GM21360 (cell line): ENCODE results near the gene SBNO2.

Experiments used
- ATAC-seq: cut with Tn5 transposase; IDR thresholded peaks from one replicate; pipeline ENCODE4 v1.9.1; 2021; ENCODE audit warnings: mild to moderate bottlenecking, moderate library complexity; ENCODE audit not compliant: unreplicated experiment

Gene SBNO2

GRCh38 chr19:1108291-1109031, 65.6 kb downstream of the SBNO2 start:
- ATAC-seq = no peak

DNA sequence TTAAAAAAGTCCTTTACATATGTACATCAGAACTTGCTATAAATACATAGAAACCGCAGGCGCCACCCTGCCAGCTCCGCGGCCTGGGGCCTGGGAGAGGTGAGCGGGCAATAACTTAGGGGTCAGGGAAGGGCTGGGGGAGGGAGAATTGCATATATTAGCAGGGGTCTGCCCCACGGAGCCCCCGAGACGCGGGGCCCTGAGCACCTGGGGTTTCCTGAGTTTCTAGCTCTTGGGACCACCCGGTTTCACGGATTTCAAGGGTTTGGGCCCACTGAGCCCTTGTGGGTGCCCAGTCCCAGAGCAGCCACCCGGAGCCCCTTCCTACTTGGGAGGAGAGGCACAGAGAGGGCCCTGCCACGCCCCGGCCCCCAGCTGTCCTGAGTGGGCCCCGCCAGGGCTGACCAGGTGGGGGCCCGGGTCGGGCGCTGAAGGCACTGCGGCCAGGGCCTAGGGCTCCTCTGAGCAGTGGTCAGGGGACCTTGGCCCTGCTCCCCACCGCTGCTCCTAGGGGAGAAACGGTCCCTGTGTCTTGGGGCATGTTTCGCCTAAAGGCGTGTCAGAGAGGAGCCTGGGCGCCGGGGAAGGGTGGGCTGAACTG, 66.3 kb downstream of the SBNO2 start:
- ATAC-seq = no peak

DNA sequence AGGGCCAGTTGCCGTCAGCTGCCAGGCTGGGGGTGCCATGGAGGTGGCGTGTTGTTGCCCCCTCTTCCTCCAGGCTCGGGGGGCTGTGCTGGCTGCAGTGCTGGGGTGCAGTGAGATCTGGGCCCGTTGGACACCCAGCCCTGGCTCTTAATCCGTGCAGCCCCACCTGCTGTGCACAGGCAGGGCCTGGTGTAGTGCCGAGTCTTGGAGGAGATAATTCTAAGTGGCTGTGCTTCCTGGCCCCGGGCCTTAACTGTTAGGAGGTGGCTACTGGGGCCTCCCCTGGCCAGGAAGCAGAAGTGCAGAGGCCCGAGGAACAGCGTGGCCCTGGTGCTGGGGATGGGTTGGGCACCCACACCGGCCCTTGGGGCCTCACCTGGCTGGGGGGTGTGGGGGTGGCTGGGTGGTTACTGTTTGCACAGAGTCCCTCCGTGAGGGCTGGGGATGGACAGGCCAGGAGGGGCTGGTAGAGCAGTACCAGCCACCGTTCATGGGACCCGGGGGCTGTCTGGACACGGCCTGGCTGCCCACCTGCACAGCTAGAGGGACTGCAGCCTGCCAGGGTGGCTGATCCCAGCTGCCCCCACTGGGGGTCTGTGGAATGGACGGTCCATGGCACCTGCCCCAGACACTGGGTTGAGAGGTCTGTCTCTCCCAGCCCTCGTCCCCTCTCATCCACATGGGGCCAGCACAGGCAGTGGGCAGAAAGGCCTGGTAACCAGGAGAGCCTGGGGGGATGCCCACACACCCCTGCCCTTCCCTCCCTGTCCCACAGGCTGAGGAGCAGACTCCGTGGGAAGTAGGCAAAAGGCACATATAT, 67.0 kb downstream of the SBNO2 start:
- no peak for ATAC-seq

DNA sequence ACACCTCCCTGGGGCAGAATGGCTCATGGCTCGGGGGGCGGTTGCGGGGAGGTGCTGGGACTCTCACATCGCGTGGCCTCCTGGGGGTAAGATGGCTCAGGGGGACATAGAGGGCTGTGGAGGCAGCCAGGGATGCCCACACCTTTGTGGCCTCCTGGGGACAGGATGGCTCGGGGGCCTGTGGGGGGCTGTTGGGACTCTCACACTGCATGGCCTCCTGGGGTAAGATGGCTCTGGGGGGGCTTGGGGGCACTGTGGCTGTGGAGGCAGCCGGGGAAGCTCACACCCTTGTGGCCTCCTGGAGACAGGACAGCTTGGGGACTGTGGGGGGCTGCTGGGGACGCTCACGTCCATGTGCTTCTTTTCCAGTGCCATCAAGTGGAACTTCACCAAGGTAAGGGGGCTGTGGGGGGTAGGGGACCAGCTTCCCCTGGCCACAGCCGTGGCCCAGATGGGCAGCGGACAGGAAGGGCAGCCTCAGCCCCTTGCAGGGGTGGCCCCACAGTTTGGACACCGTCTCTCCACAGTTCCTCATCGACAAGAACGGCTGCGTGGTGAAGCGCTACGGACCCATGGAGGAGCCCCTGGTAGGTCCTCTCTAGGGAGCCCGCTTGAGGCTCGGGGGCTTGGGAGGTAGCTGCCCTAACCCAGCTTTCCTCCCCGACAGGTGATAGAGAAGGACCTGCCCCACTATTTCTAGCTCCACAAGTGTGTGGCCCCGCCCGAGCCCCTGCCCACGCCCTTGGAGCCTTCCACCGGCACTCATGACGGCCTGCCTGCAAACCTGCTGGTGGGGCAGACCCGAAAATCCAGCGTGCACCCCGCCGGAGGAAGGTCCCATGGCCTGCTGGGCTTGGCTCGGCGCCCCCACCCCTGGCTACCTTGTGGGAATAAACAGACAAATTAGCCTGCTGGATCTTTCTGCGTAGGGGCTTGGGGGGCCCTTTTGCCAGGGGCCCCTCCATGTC, 67.9 kb downstream of the SBNO2 start:
- ATAC-seq = no peak

DNA sequence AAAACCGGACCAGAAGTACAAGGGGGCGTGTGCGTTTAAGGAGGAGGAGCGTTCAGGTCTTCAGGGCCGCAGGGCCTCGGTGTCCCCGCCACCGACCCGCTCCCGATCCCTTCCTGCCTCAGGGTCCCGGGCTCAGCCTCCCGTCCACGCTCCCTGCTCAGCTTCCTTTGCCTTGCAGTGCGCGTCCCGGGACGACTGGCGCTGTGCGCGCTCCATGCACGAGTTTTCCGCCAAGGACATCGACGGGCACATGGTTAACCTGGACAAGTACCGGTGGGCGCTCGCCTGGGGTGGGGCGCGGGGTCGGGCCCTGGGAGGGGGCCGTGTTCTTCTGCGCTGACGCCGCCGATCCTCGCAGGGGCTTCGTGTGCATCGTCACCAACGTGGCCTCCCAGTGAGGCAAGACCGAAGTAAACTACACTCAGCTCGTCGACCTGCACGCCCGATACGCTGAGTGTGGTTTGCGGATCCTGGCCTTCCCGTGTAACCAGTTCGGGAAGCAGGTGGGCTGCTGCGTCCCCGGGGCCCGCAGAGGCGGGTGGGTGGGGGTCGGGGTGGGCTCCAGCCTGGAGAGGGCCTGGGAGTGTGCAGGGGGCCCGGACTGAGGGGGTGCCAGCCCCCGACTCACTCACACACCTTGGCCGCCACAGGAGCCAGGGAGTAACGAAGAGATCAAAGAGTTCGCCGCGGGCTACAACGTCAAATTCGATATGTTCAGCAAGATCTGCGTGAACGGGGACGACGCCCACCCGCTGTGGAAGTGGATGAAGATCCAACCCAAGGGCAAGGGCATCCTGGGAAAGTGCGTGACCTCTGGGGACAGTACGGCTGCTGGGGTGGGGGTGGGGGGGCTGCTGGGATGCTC, 68.8 kb downstream of the SBNO2 start:
- ATAC-seq = peak; percentile 2

DNA sequence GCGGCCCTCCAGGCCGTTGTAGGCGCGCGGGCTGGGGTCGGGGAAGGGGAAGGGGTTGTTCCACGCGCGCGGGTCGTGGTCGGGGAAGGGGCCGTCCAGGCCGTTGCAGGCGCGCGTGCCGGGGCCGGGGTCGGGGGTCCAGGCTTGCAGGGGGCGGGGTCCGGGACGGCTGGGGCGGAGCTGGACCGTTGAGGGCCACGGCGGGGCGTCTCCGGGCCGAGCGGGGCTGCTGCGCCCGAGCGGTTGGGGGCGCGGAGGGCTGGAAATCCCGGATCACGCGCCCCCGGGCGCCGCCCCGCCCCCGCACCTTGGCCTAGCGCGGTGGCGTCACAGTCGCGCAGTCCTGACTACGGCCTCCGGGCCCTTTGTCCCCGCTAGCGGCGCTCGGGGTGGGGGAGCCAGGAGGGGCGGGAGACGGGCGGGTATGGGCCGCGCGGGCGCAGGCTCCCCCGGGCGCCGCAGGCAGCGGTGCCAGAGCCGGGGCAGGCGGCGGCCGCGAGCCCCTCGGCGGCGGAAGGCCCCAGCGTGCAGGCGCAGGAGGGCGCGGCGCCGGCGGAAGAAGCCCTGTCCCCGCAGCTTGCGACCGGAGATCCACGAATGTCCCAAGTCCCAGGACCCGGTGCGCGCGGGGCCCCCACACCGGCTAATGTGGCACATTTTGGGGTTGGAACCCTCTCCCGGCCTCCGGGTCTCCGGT, 69.6 kb downstream of the SBNO2 start:
- ATAC-seq = peak; percentile 30

DNA sequence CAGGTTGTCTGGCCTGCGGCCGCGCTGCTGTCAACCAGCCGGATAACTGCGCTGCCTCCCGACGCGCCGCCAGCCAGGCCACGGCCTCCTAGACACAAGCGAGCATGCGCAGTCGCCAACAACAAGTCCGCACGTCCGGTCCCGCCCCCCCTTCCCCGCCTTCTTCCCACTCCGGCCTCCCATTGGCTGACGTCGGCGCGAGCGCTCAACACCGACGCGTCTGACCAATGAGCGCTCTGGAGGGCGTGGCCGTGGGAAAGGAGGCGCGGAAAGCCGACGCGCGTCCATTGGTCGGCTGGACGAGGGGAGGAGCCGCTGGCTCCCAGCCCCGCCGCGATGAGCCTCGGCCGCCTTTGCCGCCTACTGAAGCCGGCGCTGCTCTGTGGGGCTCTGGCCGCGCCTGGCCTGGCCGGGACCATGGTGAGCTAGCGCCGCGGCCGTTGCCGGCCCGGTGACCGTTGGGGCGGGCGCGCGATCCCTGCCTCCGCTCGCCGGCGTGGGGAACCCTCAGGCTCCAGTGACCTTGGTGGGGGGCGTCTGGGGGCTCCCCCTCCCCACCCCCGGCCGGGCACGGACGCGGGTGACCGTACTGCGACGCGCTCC, 70.3 kb downstream of the SBNO2 start, which contains the start of gene GPX4:
Gene GPX4, plus strand, starts transcription at position 287 of the 603 bp plus-strand sequence. Its CDS starts 50 bp downstream, at position 337.
- ATAC-seq = peak; percentile 48

GRCh38 chr19:1103132-1103707, 70.8 kb downstream of the SBNO2 start:
- no peak for ATAC-seq

GRCh38 chr19:1102407-1103131, 71.5 kb downstream of the SBNO2 start:
- no peak for ATAC-seq

- ATAC-seq = no peak
Observed at GRCh38 chr19:1101337-1101698, 72.8 kb downstream of the SBNO2 start.

DNA sequence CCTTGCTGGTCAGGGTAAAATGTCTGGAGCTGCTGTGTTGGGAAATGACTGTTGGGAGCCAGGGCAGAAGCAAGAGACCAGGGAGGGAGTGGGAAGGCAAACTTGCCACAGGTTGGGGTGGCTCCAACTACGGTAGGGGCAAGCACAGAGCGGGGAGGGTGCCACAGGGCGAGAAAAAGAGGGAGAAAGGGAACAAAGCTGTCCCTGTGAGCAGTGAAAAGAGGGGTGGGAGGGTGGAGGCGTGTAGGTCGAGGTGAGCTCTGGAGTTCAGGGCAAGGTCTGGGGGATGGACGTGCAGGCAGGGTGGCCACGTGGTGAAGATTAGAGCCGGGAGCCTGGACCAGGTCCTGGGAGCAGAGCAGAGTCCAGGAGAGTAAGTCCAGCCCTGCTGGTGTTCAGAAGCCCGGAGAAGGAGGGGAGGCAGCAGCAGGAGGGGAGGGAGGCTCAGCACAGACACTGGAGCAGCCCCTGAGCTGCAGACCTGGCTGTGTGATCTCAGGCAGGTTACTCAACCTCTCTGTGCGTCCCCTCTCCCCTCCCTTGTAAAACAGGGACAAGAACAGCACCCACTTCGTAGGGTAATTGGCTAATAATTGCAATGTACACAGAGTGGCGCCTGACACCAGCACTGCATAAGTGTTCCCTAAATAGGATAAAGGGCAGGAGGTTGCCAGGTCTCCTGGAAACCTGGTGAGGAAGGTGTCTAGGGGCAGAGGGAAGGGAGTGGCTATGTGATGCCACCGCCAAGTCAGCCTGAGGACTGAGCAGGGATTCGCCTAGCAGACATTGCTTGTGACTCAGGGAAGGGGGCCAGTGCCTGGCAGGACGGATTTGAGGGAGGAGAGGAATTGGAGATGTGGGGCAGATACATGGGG, 75.7 kb downstream of the SBNO2 start:
- ATAC-seq = no peak

DNA sequence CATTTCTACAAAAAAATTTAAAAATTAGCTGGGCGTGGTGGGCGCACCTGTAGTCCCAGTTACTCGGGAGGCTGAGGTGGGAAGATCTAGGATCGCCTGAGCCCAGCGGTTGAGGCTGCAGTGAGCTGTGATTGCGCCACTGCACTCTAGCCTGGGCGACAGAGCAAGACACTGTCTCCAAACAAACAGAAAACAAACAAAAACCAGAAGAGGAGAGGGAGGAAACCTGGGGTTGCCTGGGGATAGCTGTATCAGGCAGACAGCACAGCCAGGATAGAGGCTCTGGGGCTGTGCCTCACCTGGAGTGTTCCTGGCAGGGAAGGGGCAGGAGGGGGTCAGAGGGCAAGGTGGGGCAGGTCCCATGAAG, 76.3 kb downstream of the SBNO2 start:
- no peak for ATAC-seq

DNA sequence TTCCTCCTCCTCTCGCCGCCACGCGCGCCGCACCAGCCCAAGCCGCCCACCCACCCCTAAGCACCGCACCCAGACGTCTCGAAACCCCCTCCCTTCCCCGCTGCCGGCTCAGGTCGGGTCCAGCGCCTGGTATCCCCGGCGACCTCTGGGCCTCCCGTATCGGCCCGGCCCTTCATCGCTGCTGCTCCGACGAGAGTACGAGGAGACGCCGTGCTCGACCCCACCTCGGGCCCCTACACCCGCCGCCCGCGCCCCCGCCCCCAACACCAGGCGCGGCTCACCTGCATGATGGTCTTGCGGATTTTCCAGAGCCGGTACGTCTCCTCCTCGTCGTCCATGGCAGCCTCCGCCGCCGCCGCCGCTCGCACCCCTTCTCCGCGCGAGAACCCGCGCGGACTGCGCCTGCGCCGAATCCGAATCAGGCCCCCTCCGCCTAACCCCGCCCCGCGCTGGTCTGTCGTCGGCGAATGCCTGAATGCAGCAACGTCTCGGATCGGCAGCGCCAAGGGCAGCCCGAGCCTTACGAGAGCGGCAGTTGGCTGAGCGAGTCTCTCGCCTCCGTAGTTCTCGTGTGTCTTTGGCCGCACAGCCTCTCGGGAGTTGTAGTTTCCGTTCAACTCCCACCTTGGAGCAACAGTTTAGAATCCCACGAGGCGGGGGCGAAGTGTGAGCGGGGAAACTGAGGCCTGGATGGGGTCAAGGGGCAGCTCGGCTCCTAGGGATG, 78.9 kb downstream of the SBNO2 start, which contains the start of gene POLR2E:
Gene POLR2E, minus strand, starts transcription at position 398 of the 724 bp plus-strand sequence. Its CDS starts 60 bp downstream, at position 338.
- ATAC-seq = peak; percentile 85

DNA sequence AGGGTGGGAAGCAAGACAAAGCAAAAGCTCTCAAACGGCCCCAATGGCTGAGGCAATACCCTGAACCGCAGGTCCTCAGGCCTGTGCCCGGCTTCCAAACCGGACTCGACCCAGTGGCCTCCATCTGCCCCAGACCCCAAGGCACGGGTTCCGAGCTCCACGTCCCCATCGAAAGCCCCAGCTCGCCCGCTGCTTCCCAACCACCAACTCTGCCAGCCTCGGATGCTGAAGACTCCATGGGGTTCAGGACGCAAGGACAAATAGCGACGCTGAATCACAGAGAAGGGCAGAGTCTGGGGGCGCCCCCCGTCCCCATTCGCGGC, 79.5 kb downstream of the SBNO2 start:
- ATAC-seq = no peak

GRCh38 chr19:1093811-1094553, 80.1 kb downstream of the SBNO2 start:
- ATAC-seq = no peak
